Endothelial cell of umbilical vein (primary cell): ENCODE results near the gene RASD1. TPM values are rescaled to one million over a fixed set of nuclear protein-coding genes. Genes with fewer than 3 reads are reported as not detected.

Experiments
- BruUV-seq: library from RNA; stranded (reverse); fragments of 400-500 nt; replicated peaks from 2 replicates; lab custom pipeline; 2021; lab: Mats Ljungman, UMichigan
- CTCF ChIA-PET: fragments of 300-600, 350-600 bp; sonication (Branson Sonifier 250); formaldehyde crosslinking; loops from one replicate; lab custom pipeline; 2021; ENCODE audit warnings: antibody characterized with exemption, inconsistent platforms; lab: Charles Lee
- POLR2A ChIA-PET: fragments of 300-600, 350-600 bp; sonication (Branson Sonifier 250); formaldehyde crosslinking; loops from one replicate; lab custom pipeline; 2021; ENCODE audit warnings: antibody characterized with exemption, inconsistent platforms; lab: Charles Lee
- DNase-seq: peaks from one replicate; pipeline ENCODE4 v3.0.0-alpha.2; 2011; ENCODE audit warnings: low read depth, low spot score
- FAIRE-seq: peaks from 2 replicates; lab custom pipeline; 2011; peaks lifted over from hg19 to GRCh38; lab: Jason Lieb, UNC
- H2AFZ ChIP-seq: 2 replicates; pipeline ENCODE4 v1.6.0; 2012; ENCODE audit warnings: low read depth, low read length, control low read depth, inconsistent platforms
- H3K27ac ChIP-seq: 2 replicates; pipeline ENCODE4 v1.5.1; 2011; ENCODE audit warnings: low read depth, mild to moderate bottlenecking, control low read depth, low read length, moderate library complexity; ENCODE audit not compliant: insufficient read depth
- H3K27me3 ChIP-seq, 2 experiments: 2 replicates each; pipeline versions ENCODE4 v1.6.0 to v1.6.1; 2011; ENCODE audit warnings: low read length in 2 of 2, mixed read lengths in 1 of 2; ENCODE audit not compliant: control insufficient read depth in 2 of 2, insufficient read depth in 2 of 2
- H3K36me3 ChIP-seq, 2 experiments: 2 replicates in 1 of 2; 3 replicates in 1 of 2; pipeline ENCODE4 v1.5.1; 2011; ENCODE audit warnings: low read length in 2 of 2, mild to moderate bottlenecking in 1 of 2, moderate library complexity in 1 of 2; ENCODE audit not compliant: control insufficient read depth in 2 of 2, insufficient read depth in 2 of 2; ENCODE audit errors: extremely low read depth in 1 of 2
- H3K4me1 ChIP-seq: 3 replicates; pipeline ENCODE4 v1.5.1; 2011; ENCODE audit warnings: mild to moderate bottlenecking, low read length; ENCODE audit not compliant: control insufficient read depth, insufficient read depth; ENCODE audit errors: extremely low read depth
- H3K4me2 ChIP-seq: 2 replicates; pipeline ENCODE4 v1.6.1; 2011; ENCODE audit warnings: low read length, control low read depth, mixed read lengths; ENCODE audit not compliant: insufficient read depth
- H3K4me3 ChIP-seq, 3 experiments: fragments of 200-600 bp in 1 of 3; sonication (generic), shearing (Covaris generic) in 1 of 3; replicated peaks in 1 of 3; 2 replicates each; pipeline ENCODE4 v1.5.1; 2011 to 2016; ENCODE audit warnings: control low read depth in 3 of 3, low read length in 3 of 3, mild to moderate bottlenecking in 2 of 3, inconsistent platforms in 1 of 3, low read depth in 1 of 3, moderate library complexity in 1 of 3; ENCODE audit not compliant: insufficient read depth in 1 of 3
- H3K79me2 ChIP-seq: 2 replicates; pipeline ENCODE4 v1.6.0; 2012; ENCODE audit warnings: low read length, inconsistent platforms; ENCODE audit not compliant: control insufficient read depth, insufficient read depth
- H3K9ac ChIP-seq: replicated peaks from 2 replicates; pipeline ENCODE3; 2011; ENCODE audit warnings: low read length, control low read depth; ENCODE audit not compliant: insufficient read depth; ENCODE audit errors: extremely low read depth
- H3K9me1 ChIP-seq: replicated peaks from 3 replicates; pipeline ENCODE4 v1.6.0; 2011; ENCODE audit warnings: mild to moderate bottlenecking, low read length; ENCODE audit not compliant: control insufficient read depth, insufficient read depth; ENCODE audit errors: extremely low read depth
- H3K9me3 ChIP-seq: replicated peaks from 2 replicates; pipeline ENCODE4 v1.5.1; 2012; ENCODE audit warnings: low read length, inconsistent platforms; ENCODE audit not compliant: control insufficient read depth, insufficient read depth
- H4K20me1 ChIP-seq: replicated peaks from 2 replicates; pipeline ENCODE3; 2011; ENCODE audit warnings: mild to moderate bottlenecking, low read length; ENCODE audit not compliant: control insufficient read depth, insufficient read depth; ENCODE audit errors: extremely low read depth
- CTCF ChIP-seq, 2 donors: IDR thresholded peaks; 1 replicate in 1 of 2; 2 replicates in 1 of 2; pipeline ENCODE4 v1.5.1; 2011; ENCODE audit warnings: low read length in 2 of 2, mild to moderate bottlenecking in 2 of 2, moderate library complexity in 2 of 2, control low read depth in 1 of 2, inconsistent platforms in 1 of 2, low read depth in 1 of 2; ENCODE audit not compliant: insufficient read depth in 1 of 2; ENCODE audit errors: extremely low read depth in 1 of 2
- EZH2 ChIP-seq: IDR thresholded peaks from 2 replicates; pipeline ENCODE4 v1.6.1; 2012; ENCODE audit warnings: borderline replicate concordance, low read depth, mild to moderate bottlenecking, moderate library complexity, low read length, inconsistent platforms; ENCODE audit not compliant: severe bottlenecking
- FOS ChIP-seq: IDR thresholded peaks from 2 replicates; pipeline ENCODE4 v1.6.1; 2011; ENCODE audit warnings: mild to moderate bottlenecking, low read length, moderate library complexity, borderline replicate concordance; ENCODE audit not compliant: insufficient read depth
- GATA2 ChIP-seq: IDR thresholded peaks from 2 replicates; pipeline ENCODE4 v1.7.0; 2011; ENCODE audit warnings: low read depth, mild to moderate bottlenecking, moderate library complexity, mixed read lengths, low read length; ENCODE audit not compliant: insufficient read length, insufficient read depth
- JUN ChIP-seq: IDR thresholded peaks from 2 replicates; pipeline ENCODE4 v1.6.1; 2011; ENCODE audit warnings: borderline replicate concordance, low read depth; ENCODE audit not compliant: insufficient read length, insufficient read depth
- MAX ChIP-seq: IDR thresholded peaks from 2 replicates; pipeline ENCODE4 v1.6.1; 2011; ENCODE audit not compliant: insufficient read depth, insufficient read length
- MYC ChIP-seq: IDR thresholded peaks from one replicate; pipeline ENCODE4 v1.6.1; 2011; ENCODE audit warnings: mild to moderate bottlenecking, low read depth, low read length
- POLR2A ChIP-seq: IDR thresholded peaks from 2 replicates; pipeline ENCODE4 v1.6.1; 2012; ENCODE audit warnings: low read depth, mild to moderate bottlenecking, control low read depth, low read length
- POLR2AphosphoS5 ChIP-seq: IDR thresholded peaks from 2 replicates; pipeline ENCODE4 v1.6.1; 2012; ENCODE audit warnings: low read depth, mild to moderate bottlenecking, control low read depth, low read length, moderate library complexity; ENCODE audit not compliant: insufficient read depth
- dilution Hi-C: fragments of 300-500 bp; cut with MboI; formaldehyde crosslinking; loops from one replicate; pipeline ENCODE4 v1.15.0; 2019; ENCODE audit warnings: low sequenced_read_pairs; ENCODE audit not compliant: extremely low pct_ligation_motif_present
- intact Hi-C: fragments of 100-400 bp; cut with micrococcal nuclease; formaldehyde crosslinking; loops from one replicate; pipeline ENCODE4 v1.10.0; 2022
- polyA plus RNA-seq, 4 experiments: library from polyadenylated mRNA; depleted of rRNA in 3 of 4; stranded (reverse) in 3 of 4; unstranded in 1 of 4; fragments of >200 nt; gene quantifications; 2 replicates each; pipeline versions ENCODE4 v1.2.1 to v1.2.3, GENCODE V29; 2011 to 2012; ENCODE audit warnings: missing spikeins in 1 of 4
- total RNA-seq: library from RNA; stranded (reverse); gene quantifications from 2 replicates; pipeline ENCODE4 v1.2.3, GENCODE V29; 2021

The RASD1 gene
- total and polyA plus RNA-seq, 2 donors (not counting 3 experiments of a cell fraction or from before 2014, with no cell fraction given): 4.2 to 15.7 TPM

- BruUV-seq: no TSS peak
- no peak for TF ChIP-seq CTCF (IDR thresholded peaks at IDR 0.05; ENCODE audit: extremely low read depth in 1 of 2, insufficient read depth in 1 of 2, low read depth in 1 of 2, low read length in 2 of 2)
- no peak for TF ChIP-seq JUN
- no peak for TF ChIP-seq MAX
- no peak for TF ChIP-seq MYC
- TF ChIP-seq EZH2: no peak
- TF ChIP-seq GATA2: no peak
- TF ChIP-seq POLR2A: no peak
- no peak for TF ChIP-seq POLR2AphosphoS5
- no peak for TF ChIP-seq FOS
- no peak for DNase-seq
- intact Hi-C loops: no loop called here
- no peaks in the 10 kb centered on the region for H3K9me1 ChIP-seq
- H3K27me3 ChIP-seq: no peaks in the 10 kb centered on the region
- H3K4me3 ChIP-seq: no peak overlapping the region
- H3K9ac ChIP-seq: no peak overlapping the region
- no peak overlapping the region for H3K4me2 ChIP-seq
- CTCF ChIA-PET: interaction anchor here (0.8 to 4.0 kb wide), 3 partner anchors 9 to 106 kb away, joined by 4 to 33 read pairs (median 4); partner anchors contain the start of gene RASD1
- H3K9me3 ChIP-seq: no peaks in the 10 kb centered on the region
- no peak for FAIRE-seq
- H3K27ac ChIP-seq: no peak overlapping the region
- H2AFZ ChIP-seq: no peak overlapping the region
- dilution Hi-C loops: no loop called here
- POLR2A ChIA-PET: no interaction called here
- H3K4me1 ChIP-seq: no peaks in the 10 kb centered on the region
- no peaks in the 10 kb centered on the region for H3K36me3 ChIP-seq
- no peaks in the 10 kb centered on the region for H3K79me2 ChIP-seq
- no peaks in the 10 kb centered on the region for H4K20me1 ChIP-seq
These were observed 11.3 kb upstream of the RASD1 start for GRCh38 chr17:17507465-17508011.
